GM21526 (cell line): ENCODE results near the gene PSMG4.

ENCODE experiments used
- ATAC-seq: cut with Tn5 transposase; IDR thresholded peaks from one replicate; pipeline ENCODE4 v1.9.1; 2021; ENCODE audit warnings: moderate library complexity; ENCODE audit not compliant: unreplicated experiment, low FRiP score

PSMG4 gene

DNA sequence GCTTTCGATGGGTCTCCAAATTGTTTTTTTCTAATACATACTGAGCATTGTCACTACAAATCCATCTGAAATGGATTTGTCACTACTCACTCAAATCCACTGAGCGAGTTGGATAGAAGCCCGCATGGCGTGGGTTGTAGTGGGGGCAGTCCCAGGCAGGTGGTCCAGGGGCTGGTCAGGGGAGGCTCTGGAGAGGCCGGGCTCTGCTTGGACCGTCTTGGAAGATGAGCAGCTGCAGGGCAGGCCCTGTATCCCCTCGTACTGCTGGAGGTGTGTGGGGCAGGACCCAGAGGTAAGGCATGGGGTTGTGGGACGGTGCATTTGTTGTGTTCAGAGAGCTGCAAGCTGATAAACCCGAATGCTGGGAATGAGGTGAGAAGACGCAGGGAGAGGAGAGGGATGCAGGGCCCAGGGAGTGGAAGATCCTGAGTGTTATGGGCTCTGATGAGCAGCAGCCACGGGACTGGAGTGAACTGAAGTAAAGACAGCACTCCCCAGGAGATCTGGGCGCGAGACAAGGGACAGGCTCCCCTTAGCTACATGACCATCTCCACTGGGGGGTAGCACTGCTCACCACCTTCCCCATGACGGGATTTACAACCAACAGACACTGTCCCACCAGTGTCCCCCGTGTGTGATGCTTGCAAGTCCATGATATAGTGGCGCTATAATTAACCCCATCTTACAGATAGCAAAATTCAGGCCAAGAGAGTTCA lies 45.9 kb downstream of the PSMG4 start:
- ATAC-seq: no peak

DNA sequence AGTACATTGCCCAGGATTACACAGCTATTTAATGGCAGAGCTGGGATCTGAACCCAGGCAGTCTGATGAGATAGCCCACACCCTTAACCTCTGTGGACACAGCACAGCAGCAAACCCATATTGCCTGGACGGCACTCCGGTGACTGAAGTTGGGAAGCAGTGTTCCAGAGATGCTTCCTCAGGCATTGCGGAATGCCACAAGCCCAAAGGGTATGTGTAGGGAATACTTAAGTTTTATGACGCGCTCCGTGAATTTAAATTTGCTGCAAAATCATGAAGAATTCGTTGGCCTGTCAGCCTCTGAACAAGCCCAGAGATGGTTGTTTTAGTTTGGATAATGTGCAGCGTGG lies 46.4 kb downstream of the PSMG4 start:
- ATAC-seq: no peak

DNA sequence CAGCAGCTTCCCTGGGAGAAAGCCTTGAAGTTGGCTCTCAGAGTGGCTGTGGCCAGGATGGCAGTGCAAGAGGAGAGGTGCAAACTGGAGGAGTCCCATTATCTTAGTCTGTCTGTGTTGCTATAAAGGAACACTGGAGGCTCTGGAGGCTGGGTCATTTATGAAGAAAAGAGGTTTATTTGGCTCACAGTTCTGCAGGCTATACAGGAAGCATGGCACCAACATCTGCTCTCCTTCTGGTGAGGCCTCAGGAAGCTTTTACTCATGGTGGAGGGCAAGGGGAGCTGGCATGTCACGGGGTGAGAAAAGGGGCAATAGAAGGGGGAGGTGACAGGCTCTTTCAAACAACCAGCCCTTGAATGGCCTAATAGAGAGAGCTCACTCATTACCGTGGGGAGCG lies 47.1 kb downstream of the PSMG4 start:
- no peak for ATAC-seq

DNA sequence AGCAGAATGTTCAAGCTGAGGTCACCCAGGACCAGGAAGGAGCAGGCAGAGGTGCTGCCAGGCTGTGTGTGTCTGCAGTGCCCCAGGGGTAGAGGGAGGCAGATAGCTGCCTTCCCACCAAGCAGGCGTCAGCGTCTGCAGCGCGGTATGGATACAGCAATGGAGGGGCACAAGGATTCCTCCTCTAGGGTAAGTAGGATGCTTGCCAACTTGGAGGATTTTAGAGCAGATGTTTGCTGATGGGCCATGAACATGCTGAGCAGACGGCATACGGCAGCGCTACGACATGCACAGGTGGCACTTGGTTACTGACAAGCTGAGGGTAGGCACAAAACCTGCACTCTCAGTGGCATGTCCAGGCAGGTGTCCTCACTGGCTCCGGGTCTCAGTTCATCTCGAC lies 48.1 kb downstream of the PSMG4 start:
- ATAC-seq: no peak

DNA sequence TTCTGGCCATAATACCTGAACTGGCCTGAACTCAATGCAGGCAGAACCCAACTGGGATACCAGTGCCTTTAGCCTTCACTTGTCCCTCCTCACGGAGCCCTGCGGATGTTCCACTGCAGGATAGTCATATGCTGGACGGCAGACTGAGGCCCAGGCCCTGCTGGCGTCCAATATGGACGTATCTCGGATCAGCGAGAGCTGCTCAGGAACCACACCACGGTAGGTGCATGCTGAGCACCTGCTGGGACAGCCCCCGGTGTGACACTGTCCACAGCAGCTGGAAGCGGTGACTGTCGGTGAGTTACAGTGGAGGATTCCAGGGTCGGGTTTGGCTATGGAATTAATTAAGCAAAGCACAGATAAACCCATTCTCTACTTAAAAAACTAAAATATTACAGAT lies 48.7 kb downstream of the PSMG4 start:
- no peak for ATAC-seq

DNA sequence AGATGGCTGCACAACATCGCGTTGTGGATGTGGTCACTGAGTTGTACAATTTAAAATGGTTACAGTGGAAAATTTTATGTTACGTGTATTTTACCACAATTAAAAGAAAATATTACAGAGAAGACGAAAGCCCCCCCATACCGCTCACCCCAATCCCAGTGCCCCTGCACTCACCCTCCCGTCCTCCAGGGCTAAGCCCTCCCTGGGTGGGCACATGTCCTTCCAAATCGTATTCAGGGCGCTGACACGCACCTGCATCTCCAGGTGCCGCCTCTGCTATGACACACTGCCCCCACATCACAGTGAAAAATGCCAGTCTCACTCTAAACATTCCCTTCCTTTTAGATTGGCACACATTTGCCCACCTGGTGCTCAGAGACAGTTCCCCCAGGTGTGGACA lies 49.4 kb downstream of the PSMG4 start:
- no peak for ATAC-seq

DNA sequence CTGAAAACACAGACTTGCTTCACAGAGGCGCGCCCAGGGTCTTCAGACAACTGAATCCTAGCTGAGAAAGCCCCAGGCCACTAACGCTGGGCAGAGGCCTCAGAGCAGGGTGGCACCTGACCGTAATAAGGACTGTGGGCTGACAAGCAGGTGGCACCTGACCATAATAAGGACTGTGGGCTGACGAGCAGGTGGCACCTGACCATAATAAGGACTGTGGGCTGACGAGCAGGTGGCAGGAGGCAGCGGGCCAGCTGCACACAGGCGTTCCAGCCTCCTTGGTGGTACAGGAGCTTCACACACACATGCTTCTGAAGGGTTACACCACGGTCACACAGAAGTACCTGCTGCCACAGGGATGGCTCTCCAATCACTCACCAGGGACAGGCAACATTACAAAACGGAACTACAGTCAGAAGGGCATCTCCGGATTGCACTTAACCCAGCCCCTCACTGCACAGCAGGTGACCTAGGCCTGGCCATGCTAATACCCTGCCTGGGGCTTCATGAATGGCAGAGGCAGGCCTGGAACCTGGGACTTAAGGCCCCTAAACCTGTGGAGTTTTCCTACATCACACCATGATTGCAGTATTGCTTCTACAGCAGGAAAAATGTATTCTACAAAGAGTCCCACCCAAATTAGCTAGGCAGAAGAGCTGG lies 50.8 kb downstream of the PSMG4 start:
- no peak for ATAC-seq

DNA sequence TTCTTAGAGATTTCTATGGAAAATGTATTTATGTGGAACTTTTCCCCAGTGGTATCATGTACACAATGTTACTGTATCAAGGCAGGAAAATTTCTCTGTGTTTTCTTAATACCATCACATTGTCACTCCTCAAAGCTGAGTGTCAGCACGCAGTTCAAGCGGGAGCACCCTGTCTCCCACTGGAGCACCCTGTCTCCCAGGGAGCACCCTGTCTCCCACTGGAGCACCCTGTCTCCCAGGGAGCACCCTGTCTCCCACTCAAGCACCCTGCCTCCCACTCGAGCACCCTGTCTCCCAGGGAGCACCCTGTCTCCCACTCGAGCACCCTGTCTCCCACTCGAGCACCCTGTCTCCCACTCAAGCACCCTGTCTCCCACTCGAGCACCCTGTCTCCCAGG lies 51.3 kb downstream of the PSMG4 start:
- ATAC-seq: no peak

DNA sequence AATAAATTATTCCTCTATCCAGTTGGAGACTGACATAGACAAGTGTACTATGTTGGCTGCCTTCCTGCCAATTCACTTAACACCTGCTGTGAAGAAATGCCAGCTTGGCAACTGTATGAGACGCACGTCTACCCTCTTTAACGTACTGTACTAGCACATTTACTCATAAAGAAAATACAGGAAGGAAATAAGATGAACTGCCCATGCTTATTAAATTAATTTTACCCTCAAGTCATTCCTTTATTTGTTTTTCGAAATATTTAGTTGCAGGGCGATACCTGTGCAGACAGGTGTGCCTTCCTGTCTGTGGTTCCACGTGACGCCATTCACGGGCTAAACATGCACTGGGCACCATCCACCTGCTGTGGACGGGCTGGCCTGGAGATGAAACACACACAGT lies 52.0 kb downstream of the PSMG4 start:
- no peak for ATAC-seq

DNA sequence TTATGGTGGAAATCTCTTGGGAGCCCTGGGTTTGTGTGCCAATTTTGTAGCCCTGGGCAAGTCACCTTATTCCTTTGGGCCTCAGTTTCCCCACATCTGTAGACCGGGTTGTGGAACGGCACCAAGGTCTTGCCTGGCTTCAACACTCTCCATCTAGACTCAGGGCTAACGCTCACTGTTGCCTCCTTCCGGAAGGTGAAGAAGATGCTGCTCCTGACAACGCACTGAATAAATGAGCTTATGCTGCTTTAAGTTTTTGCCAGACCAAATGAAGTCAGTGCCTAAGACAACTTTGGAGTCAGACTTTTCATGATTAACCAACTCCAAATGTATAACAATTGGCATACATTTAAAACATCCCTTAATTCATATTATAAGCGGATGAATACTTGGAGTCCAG lies 53.1 kb downstream of the PSMG4 start:
- ATAC-seq: no peak

DNA sequence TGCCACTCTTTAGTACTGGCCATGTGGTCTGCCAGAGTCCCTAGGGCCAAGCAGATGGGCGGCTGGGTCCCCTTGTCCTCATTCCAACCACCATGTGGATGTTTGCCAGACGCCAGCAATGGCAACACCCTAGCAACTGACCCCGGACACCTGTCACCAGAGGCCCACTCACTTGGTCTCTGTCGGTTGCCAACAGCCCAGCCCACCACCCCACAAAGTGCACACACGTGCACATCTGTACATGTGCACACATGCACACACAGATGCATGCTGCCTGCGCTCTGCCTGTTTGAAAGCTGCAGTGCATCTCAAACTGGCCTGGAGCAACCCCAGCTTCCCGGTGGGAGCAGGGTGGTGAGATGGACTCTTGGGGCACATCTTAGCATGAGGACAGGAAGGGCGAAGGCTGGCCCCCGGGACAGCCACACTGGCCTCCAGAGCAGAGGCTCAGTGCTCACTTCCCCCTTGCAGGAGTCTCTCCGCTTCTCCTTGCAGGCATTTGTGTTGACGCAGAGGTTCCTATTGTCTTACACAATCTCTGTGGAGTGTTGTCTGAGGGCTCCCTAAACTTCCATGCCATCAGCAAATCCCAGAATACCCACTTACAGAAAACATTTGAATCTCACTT lies 54.0 kb downstream of the PSMG4 start:
- ATAC-seq: no peak

DNA sequence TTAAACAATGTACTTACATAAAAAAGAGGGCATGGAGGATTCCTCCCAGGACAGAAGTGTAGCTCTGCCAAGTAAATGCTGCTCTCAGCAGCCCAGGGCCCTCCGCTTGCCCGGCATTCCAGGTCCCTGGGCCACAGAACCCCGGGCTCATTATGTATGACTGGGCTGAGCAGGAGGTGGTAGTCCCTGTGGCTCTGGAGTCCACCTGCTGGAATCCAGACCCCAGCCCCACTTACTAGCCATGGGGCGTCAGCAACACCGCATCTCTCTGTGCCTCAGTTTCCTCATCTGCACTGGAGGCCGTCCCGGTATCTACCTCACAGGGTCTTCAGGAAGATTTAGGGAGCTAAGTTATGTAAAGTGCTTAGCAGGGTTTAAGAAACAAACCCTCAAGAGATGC lies 55.4 kb downstream of the PSMG4 start:
- no peak for ATAC-seq

DNA sequence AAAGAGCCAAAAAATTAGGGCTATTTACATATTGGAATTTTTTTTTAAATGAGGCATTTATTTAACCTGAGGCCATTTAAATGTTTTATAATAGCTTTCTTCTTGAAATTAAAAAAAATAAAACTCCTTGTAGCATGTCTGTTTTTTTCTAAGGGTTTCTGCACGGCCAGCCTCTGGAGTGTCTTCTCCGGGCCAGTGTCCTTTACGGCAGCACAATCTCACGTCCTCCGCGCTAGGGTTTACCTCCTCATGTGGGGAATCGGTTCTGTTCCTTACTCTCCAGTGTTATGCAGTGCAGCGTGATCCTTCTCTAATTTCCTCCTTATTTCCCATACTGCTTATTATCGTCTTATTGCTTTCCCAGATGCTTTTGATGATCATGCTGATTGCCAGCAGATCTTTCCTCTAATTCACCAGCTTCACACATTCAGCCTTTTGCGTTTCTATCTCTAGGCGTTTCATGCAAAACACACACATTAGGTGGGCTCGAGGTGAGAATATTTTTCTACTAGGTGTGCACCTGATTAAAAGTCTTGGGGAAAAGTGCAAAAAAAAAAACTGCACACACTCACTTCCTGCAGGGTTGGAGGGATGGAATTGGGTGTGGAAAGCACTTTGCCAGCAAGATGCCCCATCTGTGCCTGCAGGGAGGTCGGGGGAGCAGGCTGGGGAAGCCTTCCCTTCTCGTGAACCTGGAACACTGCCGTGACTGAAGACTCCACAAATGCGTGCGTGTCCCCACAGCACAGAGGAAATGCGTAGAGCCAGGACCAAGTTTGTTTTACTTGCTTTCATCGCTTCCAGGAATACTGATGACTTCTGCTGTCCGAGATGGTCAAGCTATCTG lies 56.1 kb downstream of the PSMG4 start:
- ATAC-seq: no peak

DNA sequence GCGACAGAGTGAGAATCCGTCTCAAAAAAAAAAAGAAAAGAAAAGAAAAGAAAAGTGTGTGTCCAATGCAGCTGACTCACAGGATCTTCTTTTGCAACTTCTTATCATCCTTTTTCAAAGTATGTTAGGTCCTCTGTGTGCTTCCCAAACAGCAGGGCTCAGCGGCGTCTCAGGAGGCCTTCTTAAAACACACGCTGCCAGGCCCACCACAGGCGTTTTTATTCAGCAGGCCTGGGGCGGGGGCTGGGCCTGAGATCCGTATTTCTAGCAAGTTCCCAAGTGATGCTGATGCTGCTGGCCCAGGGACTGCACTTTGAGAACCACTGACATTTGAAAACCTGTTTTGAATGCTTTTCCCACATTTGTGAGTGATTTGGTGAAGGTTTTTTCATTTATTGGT lies 57.1 kb downstream of the PSMG4 start:
- no peak for ATAC-seq

DNA sequence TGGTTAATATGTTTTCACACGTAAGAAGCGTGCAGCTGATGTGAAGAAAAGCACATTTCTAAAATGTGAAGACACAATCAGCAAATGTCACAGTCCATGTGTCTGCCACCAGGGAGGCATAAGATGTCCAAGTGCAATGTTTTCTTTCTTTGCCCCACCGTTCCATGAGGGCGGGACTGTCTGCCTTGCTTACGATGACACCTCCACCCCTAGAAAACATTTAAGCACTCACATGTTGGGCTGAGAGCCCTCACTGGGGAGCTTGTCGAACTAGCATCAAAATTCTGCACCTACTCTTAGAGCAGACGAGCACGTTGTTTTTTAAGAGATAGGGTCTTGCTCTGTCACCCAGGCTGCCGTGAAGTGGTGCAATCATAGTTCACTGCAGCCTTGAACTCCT lies 57.6 kb downstream of the PSMG4 start:
- ATAC-seq: no peak

DNA sequence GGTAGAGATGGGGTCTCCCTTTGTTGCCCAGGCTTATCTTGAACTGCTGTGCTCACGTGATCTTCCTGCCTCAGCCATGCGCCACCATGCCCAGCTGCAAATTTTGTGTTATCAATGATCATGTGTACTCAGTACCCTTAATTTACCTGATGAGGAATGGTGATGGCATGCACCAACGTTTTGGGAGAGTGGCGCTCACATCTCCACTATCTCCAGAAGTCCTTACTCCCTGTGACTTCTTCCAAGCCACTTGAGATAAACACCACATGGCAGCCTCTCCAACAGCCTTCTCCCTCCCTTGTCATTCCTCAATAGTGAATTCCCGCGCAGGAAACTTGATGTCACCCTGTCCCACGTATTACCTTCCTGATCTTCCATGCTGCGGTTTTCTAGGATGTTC lies 58.1 kb downstream of the PSMG4 start:
- no peak for ATAC-seq
